Naive thymus-derived CD4-positive, alpha-beta T cell (primary cell): Measurements from ENCODE around the gene GPR137B. TPM values are rescaled to one million over a fixed set of nuclear protein-coding genes. Genes with fewer than 3 reads are reported as not detected.
A peak's percentile ranks its signal among the peaks of the same experiment; 100 is the strongest.

ENCODE experiments used
- ATAC-seq: fragments of 150-1000 bp; cut with Tn5 transposase; 2 replicates; pipeline ENCODE4 v1.10.0; 2021; ENCODE audit warnings: mild to moderate bottlenecking, moderate library complexity
- CTCF ChIA-PET: fragments of 350-600 bp; sonication (Branson Sonifier 250); formaldehyde crosslinking; loops from one replicate; lab custom pipeline; 2021; ENCODE audit warnings: antibody characterized with exemption; lab: Charles Lee
- POLR2A ChIA-PET: fragments of 350-600 bp; sonication (Branson Sonifier 250); formaldehyde crosslinking; loops from one replicate; lab custom pipeline; 2021; ENCODE audit warnings: antibody characterized with exemption, inconsistent platforms; lab: Charles Lee
- DNase-seq, 9 donors: peaks; one replicate each; pipeline versions ENCODE4 v3.0.0 to v3.0.0-alpha.2; 2020 to 2022; ENCODE audit warnings: mixed read lengths in 1 of 9
- H3K27ac ChIP-seq: one replicate; pipeline ENCODE4 v1.7.0; 2013; ENCODE audit warnings: mild to moderate bottlenecking, low read depth, low read length, moderate library complexity
- H3K27me3 ChIP-seq, 2 donors: one replicate each; pipeline ENCODE4 v1.7.0; 2013; ENCODE audit warnings: low read length in 2 of 2, mild to moderate bottlenecking in 2 of 2, moderate library complexity in 2 of 2; ENCODE audit not compliant: control insufficient read depth in 2 of 2, insufficient read depth in 2 of 2
- H3K36me3 ChIP-seq, 3 experiments: 1 replicate in 2 of 3; 2 replicates in 1 of 3; pipeline ENCODE4 v1.7.0; 2013; ENCODE audit warnings: low read length in 3 of 3, mild to moderate bottlenecking in 3 of 3, moderate library complexity in 1 of 3; ENCODE audit not compliant: insufficient read depth in 3 of 3, control insufficient read depth in 2 of 3
- H3K4me1 ChIP-seq, 2 donors: one replicate each; pipeline ENCODE4 v1.7.0; 2013; ENCODE audit warnings: low read length in 2 of 2, mild to moderate bottlenecking in 2 of 2, moderate library complexity in 1 of 2; ENCODE audit not compliant: control insufficient read depth in 2 of 2, insufficient read depth in 2 of 2
- H3K4me3 ChIP-seq: 2 replicates; pipeline ENCODE4 v1.7.0; 2013; ENCODE audit warnings: mild to moderate bottlenecking, low read length
- H3K9me3 ChIP-seq, 3 experiments: 1 replicate in 2 of 3; 2 replicates in 1 of 3; pipeline ENCODE4 v1.7.0; 2013; ENCODE audit warnings: low read length in 3 of 3; ENCODE audit not compliant: control insufficient read depth in 2 of 3
- H3K27ac Mint-ChIP-seq, 9 donors: one replicate each; pipeline ENCODE4 v1.8.0; 2020 to 2022; ENCODE audit warnings: mixed read lengths in 9 of 9, mild to moderate bottlenecking in 8 of 9, moderate library complexity in 5 of 9, inconsistent platforms in 2 of 9
- H3K27me3 Mint-ChIP-seq, 5 donors: one replicate each; pipeline ENCODE4 v1.8.0; 2021 to 2022; ENCODE audit warnings: mixed read lengths in 5 of 5, mild to moderate bottlenecking in 1 of 5
- H3K36me3 Mint-ChIP-seq, 5 donors: one replicate each; pipeline ENCODE4 v1.8.0; 2020 to 2022; ENCODE audit warnings: mixed read lengths in 5 of 5, mild to moderate bottlenecking in 3 of 5, inconsistent platforms in 1 of 5
- H3K4me1 Mint-ChIP-seq, 7 donors: one replicate each; pipeline ENCODE4 v1.8.0; 2020 to 2022; ENCODE audit warnings: mixed read lengths in 7 of 7, mild to moderate bottlenecking in 3 of 7, inconsistent platforms in 1 of 7
- H3K4me3 Mint-ChIP-seq, 10 donors: one replicate each; pipeline ENCODE4 v1.8.0; 2020 to 2022; ENCODE audit warnings: mild to moderate bottlenecking in 10 of 10, mixed read lengths in 10 of 10, moderate library complexity in 6 of 10, inconsistent platforms in 2 of 10
- H3K9me3 Mint-ChIP-seq, 11 donors: one replicate each; pipeline ENCODE4 v1.8.0; 2020 to 2022; ENCODE audit warnings: mixed read lengths in 11 of 11, mild to moderate bottlenecking in 4 of 11, inconsistent platforms in 1 of 11, moderate library complexity in 1 of 11
- intact Hi-C, 2 donors: fragments of 100-400 bp; cut with micrococcal nuclease; formaldehyde crosslinking; loops; one replicate each; pipeline ENCODE4 v1.15.1; 2023
- polyA plus RNA-seq, 2 donors: library from polyadenylated mRNA; unstranded; fragments of 300-500 nt; fragmentation: Illumina TruSeq; gene quantifications; one replicate each; pipeline ENCODE4 v1.2.3, GENCODE V29; 2021
- total RNA-seq, 6 experiments: library from RNA in 5 of 6; stranded (reverse) in 5 of 6; gene quantifications; 1 replicate in 5 of 6; 2 replicates in 1 of 6; pipeline ENCODE4 v1.2.3 and lab custom pipeline; 2021 to 2026

GPR137B gene
- total and polyA plus RNA-seq, 7 experiments from 2014 or later: 2.8 to 15.3 (median 7.0) TPM

DNA sequence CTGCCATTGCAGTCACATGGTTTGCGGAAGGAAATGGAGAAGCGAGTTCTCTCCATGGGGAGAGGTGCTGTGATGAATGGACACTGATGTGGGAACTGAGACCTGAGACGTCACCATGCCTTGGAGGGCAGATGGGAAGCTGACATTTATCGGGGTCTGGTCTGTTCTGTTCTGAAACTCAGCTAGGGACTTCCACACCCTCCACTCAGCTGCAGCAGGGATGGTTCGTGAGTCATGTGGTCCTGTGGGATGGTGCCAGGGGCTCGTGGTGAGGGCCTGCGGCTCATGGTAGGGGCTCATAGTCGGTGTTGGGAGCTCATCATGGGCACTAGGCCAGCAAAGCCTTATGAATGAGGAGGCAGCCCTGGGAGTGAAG is 6.1 kb downstream of the GPR137B start:
- H3K36me3 Mint-ChIP-seq: peaks cover 0 to 3% (median 0%) of the 10 kb centered on the region in 5 donors
- ChIA-PET POLR2A (no interaction called here), CTCF (no interaction called here)
- Histone ChIP-seq H3K4me1 (peaks cover 5 to 14% of the 10 kb centered on the region in 2 donors), H3K4me3 (no peak overlapping the region), H3K9me3 (no peaks in the 10 kb centered on the region), H3K27me3 (no peaks in the 10 kb centered on the region), H3K36me3 (no peaks in the 10 kb centered on the region), H3K27ac (no peak overlapping the region)
- no peak overlapping the region for H3K4me3 Mint-ChIP-seq
- no peaks in the 10 kb centered on the region for H3K9me3 Mint-ChIP-seq
- ATAC-seq (no peak), DNase-seq (no peak)
- peak overlapping the region in 1 of 9 donors; percentile 36 for H3K27ac Mint-ChIP-seq
- H3K27me3 Mint-ChIP-seq: peaks cover 0 to 1% (median 0%) of the 10 kb centered on the region in 5 donors
- intact Hi-C loops: loop anchor here in 1 of 2 donors (10.0 kb wide), 1 partner anchor 456 kb away; the partner anchor contains the start of gene HEATR1
- peaks cover 18 to 58% (median 27%) of the 10 kb centered on the region in 7 donors for H3K4me1 Mint-ChIP-seq

GRCh38 chr1:236149003-236149595 is 6.8 kb downstream of the GPR137B start:
- H3K36me3 ChIP-seq: no peaks in the 10 kb centered on the region
- peaks cover 0 to 8% of the 10 kb centered on the region in 2 donors for H3K4me1 ChIP-seq
- ATAC-seq: no peak
- no peak overlapping the region for H3K27ac ChIP-seq
- CTCF ChIA-PET: no interaction called here
- peaks cover 13 to 51% (median 23%) of the 10 kb centered on the region in 7 donors for H3K4me1 Mint-ChIP-seq
- DNase-seq: no peak
- no peaks in the 10 kb centered on the region for H3K9me3 ChIP-seq
- H3K27me3 ChIP-seq: no peaks in the 10 kb centered on the region
- no peaks in the 10 kb centered on the region for H3K27me3 Mint-ChIP-seq
- POLR2A ChIA-PET: no interaction called here
- H3K9me3 Mint-ChIP-seq: no peaks in the 10 kb centered on the region
- no peak overlapping the region for H3K4me3 Mint-ChIP-seq
- H3K36me3 Mint-ChIP-seq: peaks cover 0 to 3% (median 0%) of the 10 kb centered on the region in 5 donors
- H3K4me3 ChIP-seq: no peak overlapping the region
- H3K27ac Mint-ChIP-seq: no peak overlapping the region
- intact Hi-C loops: loop anchor here in 1 of 2 donors (10.0 kb wide), 1 partner anchor 456 kb away; the partner anchor contains the start of gene HEATR1

DNA sequence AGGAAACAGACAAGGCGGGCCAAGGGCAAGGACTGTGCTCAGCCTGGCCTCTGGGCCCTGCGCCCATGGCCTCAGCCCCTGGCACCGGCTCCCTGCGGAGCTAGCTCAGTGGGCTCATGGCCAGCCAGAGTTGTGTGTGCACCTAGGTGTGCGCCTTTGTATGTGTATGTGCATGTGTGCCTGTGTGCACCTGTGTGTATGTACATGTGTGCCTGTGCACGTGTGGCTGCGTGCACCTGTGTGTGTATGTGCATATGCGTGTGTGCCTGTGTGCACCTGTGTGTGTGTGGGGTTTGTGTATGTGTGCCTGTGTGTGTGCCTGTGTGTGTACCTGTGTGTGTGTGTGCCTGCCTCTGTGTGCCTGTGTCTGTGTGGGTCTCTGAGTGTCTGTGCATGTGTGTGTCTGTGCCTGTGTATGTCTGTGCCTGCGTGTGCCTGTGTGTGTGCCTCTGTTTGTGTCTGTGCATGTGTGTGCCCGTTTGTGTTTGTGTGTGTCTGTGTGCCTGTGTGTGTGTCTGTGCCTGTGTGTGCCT is 7.4 kb downstream of the GPR137B start:
- peaks cover 0 to 3% (median 0%) of the 10 kb centered on the region in 5 donors for H3K36me3 Mint-ChIP-seq
- no peaks in the 10 kb centered on the region for H3K9me3 ChIP-seq
- H3K4me3 Mint-ChIP-seq: no peak overlapping the region
- no peaks in the 10 kb centered on the region for H3K27me3 Mint-ChIP-seq
- DNase-seq: no peak
- ChIA-PET POLR2A (no interaction called here), CTCF (no interaction called here)
- H3K4me3 ChIP-seq: no peak overlapping the region
- no peaks in the 10 kb centered on the region for H3K9me3 Mint-ChIP-seq
- ATAC-seq: no peak
- no peaks in the 10 kb centered on the region for H3K27me3 ChIP-seq
- H3K27ac Mint-ChIP-seq: peak overlapping the region in 3 of 9 donors; percentile 18 to 42 (median 28)
- H3K4me1 ChIP-seq: peaks cover 0 to 1% of the 10 kb centered on the region in 2 donors
- no peaks in the 10 kb centered on the region for H3K36me3 ChIP-seq
- intact Hi-C loops: loop anchor here in 1 of 2 donors (10.0 kb wide), 1 partner anchor 455 kb away; the partner anchor contains the start of gene HEATR1
- H3K4me1 Mint-ChIP-seq: peaks cover 6 to 45% (median 18%) of the 10 kb centered on the region in 7 donors
- no peak overlapping the region for H3K27ac ChIP-seq

DNA sequence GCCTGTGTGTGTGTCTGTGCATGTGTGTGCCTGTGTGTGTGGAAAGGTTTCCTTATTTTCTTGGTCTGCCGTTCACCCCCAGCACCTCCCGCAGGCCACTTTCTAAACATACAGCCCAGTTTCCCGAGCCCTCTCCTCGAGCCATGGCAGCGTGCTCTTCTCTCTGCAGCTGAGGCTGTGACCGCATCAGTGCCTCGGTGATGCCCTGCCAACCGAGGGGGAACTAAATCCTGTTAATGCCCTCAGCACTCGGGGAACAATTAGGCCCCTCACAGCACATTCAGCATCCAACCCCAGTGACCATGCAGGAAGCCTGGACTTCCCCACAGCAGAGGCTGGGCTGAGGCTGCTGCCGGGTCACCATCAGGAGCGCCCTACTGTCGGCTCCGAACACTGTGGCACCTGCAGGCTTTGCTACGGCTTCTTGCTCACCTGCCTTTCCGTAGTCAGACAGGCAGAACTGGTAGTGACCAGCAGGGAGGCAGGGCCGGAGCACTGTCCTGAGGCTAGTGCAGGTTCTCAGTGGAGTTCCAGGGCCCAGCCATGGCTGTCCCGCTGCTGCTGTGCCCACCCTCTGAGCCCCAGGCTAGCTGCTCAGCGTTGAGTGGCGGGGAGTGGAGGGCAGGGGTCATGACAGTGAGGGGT is 8.1 kb downstream of the GPR137B start:
- peaks cover 0 to 42% (median 14%) of the 10 kb centered on the region in 7 donors for H3K4me1 Mint-ChIP-seq
- H3K27me3 Mint-ChIP-seq: no peaks in the 10 kb centered on the region
- no peak overlapping the region for H3K27ac ChIP-seq
- peaks cover 0 to 3% of the 10 kb centered on the region in 2 donors for H3K4me1 ChIP-seq
- no peak for DNase-seq
- H3K4me3 Mint-ChIP-seq: no peak overlapping the region
- peak overlapping the region in 1 of 9 donors; percentile 28 for H3K27ac Mint-ChIP-seq
- intact Hi-C loops: no loop called here
- no peak for ATAC-seq
- H3K9me3 ChIP-seq: no peaks in the 10 kb centered on the region
- H3K36me3 Mint-ChIP-seq: peaks cover 0 to 5% (median 0%) of the 10 kb centered on the region in 5 donors
- no peaks in the 10 kb centered on the region for H3K27me3 ChIP-seq
- ChIA-PET CTCF (no interaction called here), POLR2A (no interaction called here)
- no peak overlapping the region for H3K4me3 ChIP-seq
- H3K36me3 ChIP-seq: no peaks in the 10 kb centered on the region
- H3K9me3 Mint-ChIP-seq: no peaks in the 10 kb centered on the region

DNA sequence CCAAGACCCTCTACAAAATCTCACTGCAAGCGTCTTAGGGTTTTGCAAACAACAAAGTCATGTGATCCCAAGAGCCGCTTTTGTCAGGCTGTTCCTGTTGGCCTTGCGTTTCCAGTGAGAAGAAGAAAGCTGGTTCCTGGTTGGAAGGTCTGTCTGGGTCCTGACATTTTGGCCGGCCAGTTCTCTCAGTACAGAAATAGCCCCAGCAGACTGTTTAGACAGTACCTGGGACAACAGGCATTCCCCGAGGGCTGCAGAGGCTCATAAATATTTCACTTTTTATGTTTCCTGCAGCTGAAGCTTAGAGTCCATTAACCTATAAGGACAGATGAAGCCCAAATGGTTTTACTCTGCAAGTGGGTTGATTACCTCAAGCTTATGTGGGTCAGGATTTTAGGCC is 8.6 kb downstream of the GPR137B start:
- H3K36me3 ChIP-seq: no peaks in the 10 kb centered on the region
- Mint-ChIP-seq H3K9me3 (no peaks in the 10 kb centered on the region), H3K4me1 (peaks cover 0 to 43% (median 14%) of the 10 kb centered on the region in 7 donors), H3K27ac (no peak overlapping the region), H3K36me3 (peaks cover 0 to 8% (median 2%) of the 10 kb centered on the region in 5 donors), H3K4me3 (no peak overlapping the region), H3K27me3 (no peaks in the 10 kb centered on the region)
- CTCF ChIA-PET: no interaction called here
- no peaks in the 10 kb centered on the region for H3K27me3 ChIP-seq
- DNase-seq: no peak
- no peaks in the 10 kb centered on the region for H3K9me3 ChIP-seq
- POLR2A ChIA-PET: no interaction called here
- intact Hi-C loops: no loop called here
- no peak overlapping the region for H3K4me3 ChIP-seq
- ATAC-seq: no peak
- H3K27ac ChIP-seq: no peak overlapping the region
- peaks cover 0 to 5% of the 10 kb centered on the region in 2 donors for H3K4me1 ChIP-seq

GRCh38 chr1:236151739-236152424 is 9.5 kb downstream of the GPR137B start:
- intact Hi-C loops: no loop called here
- DNase-seq (no peak), ATAC-seq (no peak)
- no peaks in the 10 kb centered on the region for H3K36me3 ChIP-seq
- H3K27ac ChIP-seq: no peak overlapping the region
- H3K27me3 Mint-ChIP-seq: no peaks in the 10 kb centered on the region
- H3K4me3 ChIP-seq: no peak overlapping the region
- peaks cover 0 to 36% (median 11%) of the 10 kb centered on the region in 7 donors for H3K4me1 Mint-ChIP-seq
- ChIA-PET CTCF (no interaction called here), POLR2A (no interaction called here)
- peaks cover 0 to 8% (median 2%) of the 10 kb centered on the region in 5 donors for H3K36me3 Mint-ChIP-seq
- H3K27me3 ChIP-seq: no peaks in the 10 kb centered on the region
- H3K4me1 ChIP-seq: peaks cover 0 to 9% of the 10 kb centered on the region in 2 donors
- no peaks in the 10 kb centered on the region for H3K9me3 Mint-ChIP-seq
- no peak overlapping the region for H3K4me3 Mint-ChIP-seq
- H3K9me3 ChIP-seq: no peaks in the 10 kb centered on the region
- no peak overlapping the region for H3K27ac Mint-ChIP-seq
